GM12878 (cell line): Measurements from ENCODE around the gene CAMTA1. TPM values are rescaled to one million over a fixed set of nuclear protein-coding genes. Genes with fewer than 3 reads are reported as not detected.

Source experiments
- ATAC-seq: fragments of 200-7000 bp; cut with Tn5 transposase; 3 replicates; pipeline ENCODE4 v1.9.1; 2020; ENCODE audit warnings: mild to moderate bottlenecking, moderate library complexity
- BruUV-seq: library from RNA; stranded (reverse); fragments of 400-500 nt; replicated peaks from 2 replicates; lab custom pipeline; 2021; lab: Mats Ljungman, UMichigan
- CTCF ChIA-PET: fragments of 300-600 bp; sonication (Branson Sonifier 250); formaldehyde crosslinking; extraction: SDS; loops from one replicate; lab custom pipeline; 2021; ENCODE audit warnings: inconsistent platforms; lab: Yijun Ruan, JAX
- POLR2A ChIA-PET: fragments of 350-600 bp; formaldehyde crosslinking; extraction: SDS; loops from one replicate; lab custom pipeline; 2021; ENCODE audit warnings: inconsistent platforms; lab: Charles Lee
- RAD21 ChIA-PET: fragments of 300-600 bp; sonication (Branson Sonifier 250); formaldehyde crosslinking; loops from one replicate; lab custom pipeline; 2023; ENCODE audit warnings: antibody characterized with exemption; ENCODE audit not compliant: unreplicated experiment; lab: Charles Lee
- SMC1A ChIA-PET: fragments of 300-600 bp; sonication (Branson Sonifier 250); formaldehyde crosslinking; loops from one replicate; lab custom pipeline; 2023; ENCODE audit not compliant: unreplicated experiment, uncharacterized antibody; lab: Charles Lee
- DNase-seq: peaks from one replicate; pipeline ENCODE4 v3.0.0-alpha.2; 2011; ENCODE audit warnings: low read depth, low spot score
- FAIRE-seq: peaks from 3 replicates; lab custom pipeline; 2011; peaks lifted over from hg19 to GRCh38; lab: Jason Lieb, UNC
- H2AFZ ChIP-seq: 2 replicates; pipeline ENCODE4 v1.6.0; 2011; ENCODE audit warnings: low read depth, low read length, control low read depth; ENCODE audit not compliant: control insufficient read depth
- H3K27ac ChIP-seq: 2 replicates; pipeline ENCODE4 v1.5.1; 2011; ENCODE audit warnings: control low read depth; ENCODE audit not compliant: control insufficient read depth, insufficient read depth
- H3K27me3 ChIP-seq, 2 experiments: replicated peaks in 1 of 2; 2 replicates each; pipeline versions ENCODE4 v1.6.0 to v1.6.1; 2011; ENCODE audit warnings: low read length in 1 of 2; ENCODE audit not compliant: control insufficient read depth in 2 of 2, insufficient read depth in 2 of 2
- H3K36me3 ChIP-seq, 2 experiments: 2 replicates each; pipeline ENCODE4 v1.5.1; 2011; ENCODE audit warnings: low read length in 1 of 2; ENCODE audit not compliant: control insufficient read depth in 2 of 2, insufficient read depth in 2 of 2
- H3K4me1 ChIP-seq: 2 replicates; pipeline ENCODE4 v1.6.1; 2011; ENCODE audit warnings: mild to moderate bottlenecking, low read length, moderate library complexity, mixed read lengths; ENCODE audit not compliant: control insufficient read depth, insufficient read depth
- H3K4me2 ChIP-seq: 2 replicates; pipeline ENCODE4 v1.6.0; 2011; ENCODE audit warnings: control low read depth; ENCODE audit not compliant: control insufficient read depth, insufficient read depth
- H3K4me3 ChIP-seq: fragments of 200-600 bp; sonication (generic); 2 replicates; pipeline ENCODE4 v1.5.1; 2016
- H3K79me2 ChIP-seq: 2 replicates; pipeline ENCODE4 v1.6.0; 2011; ENCODE audit warnings: low read length; ENCODE audit not compliant: control insufficient read depth, insufficient read depth
- H3K9ac ChIP-seq: 2 replicates; pipeline ENCODE4 v1.8.0; 2011; ENCODE audit warnings: low read length, control low read depth, mixed read lengths; ENCODE audit not compliant: control insufficient read depth, insufficient read depth
- H3K9me3 ChIP-seq: replicated peaks from 3 replicates; pipeline ENCODE4 v1.5.1; 2011; ENCODE audit warnings: mild to moderate bottlenecking, low read length; ENCODE audit not compliant: control insufficient read depth, insufficient read depth
- H4K20me1 ChIP-seq: 2 replicates; pipeline ENCODE4 v1.6.0; 2011; ENCODE audit not compliant: control insufficient read depth, insufficient read depth
- ATF3 ChIP-seq: IDR thresholded peaks from 2 replicates; pipeline ENCODE4 v1.6.1; 2011; ENCODE audit warnings: low read depth, mild to moderate bottlenecking, low read length, moderate library complexity, borderline replicate concordance; ENCODE audit errors: extremely low read depth
- CREB1 ChIP-seq: IDR thresholded peaks from 2 replicates; pipeline ENCODE4 v1.6.1; 2012; ENCODE audit warnings: low read depth, mild to moderate bottlenecking, inconsistent platforms
- CTCF ChIP-seq, 3 experiments: IDR thresholded peaks in 2 of 3; conservative IDR thresholded peaks in 1 of 3; 2 replicates each; pipeline ENCODE4 v1.5.1; 2011; ENCODE audit warnings: low read depth in 3 of 3, low read length in 3 of 3, mild to moderate bottlenecking in 3 of 3, control low read depth in 2 of 3, moderate library complexity in 2 of 3, inconsistent platforms in 1 of 3, mixed read lengths in 1 of 3; ENCODE audit not compliant: control insufficient read depth in 2 of 3, insufficient read depth in 1 of 3; ENCODE audit errors: extremely low read depth in 1 of 3
- EZH2 ChIP-seq: IDR thresholded peaks from 2 replicates; pipeline ENCODE4 v1.6.1; 2012; ENCODE audit warnings: low read depth, mild to moderate bottlenecking, control low read depth, inconsistent platforms, low read length, borderline replicate concordance; ENCODE audit not compliant: control insufficient read depth
- NR2F1 ChIP-seq: fragments of 450-650 bp; conservative IDR thresholded peaks from 2 replicates; pipeline ENCODE4 v1.6.1; 2017; ENCODE audit warnings: mild to moderate bottlenecking
- SMAD1 ChIP-seq: fragments of 450-650 bp; IDR thresholded peaks from 2 replicates; pipeline ENCODE4 v1.6.1; 2018; ENCODE audit warnings: mild to moderate bottlenecking, low read depth; ENCODE audit not compliant: partially characterized antibody
- WGBS: methylation state at CpG from one replicate; pipeline ENCODE4 v1.1.6; 2016; ENCODE audit warnings: low lambda C conversion rate; ENCODE audit not compliant: insufficient replicate concordance, insufficient coverage; ENCODE audit errors: missing lambda C conversion rate; 5-methylcytosine and 5-hydroxymethylcytosine counted together
- in situ Hi-C: fragments of 300-500 bp; cut with MboI; formaldehyde crosslinking; loops from 9 replicates; pipeline ENCODE4 v1.14.3; 2018; ENCODE audit warnings: mixed read lengths
- intact Hi-C: fragments of 100-400 bp; cut with micrococcal nuclease; formaldehyde crosslinking; loops from one replicate; pipeline ENCODE4 v1.14.2; 2022; ENCODE audit not compliant: unreplicated experiment
- polyA plus RNA-seq, 11 experiments: library from polyadenylated mRNA; depleted of rRNA in 4 of 11; unstranded in 6 of 11; stranded (reverse) in 5 of 11; fragments of >200 nt; fragmentation: Nextera tagmentation in 4 of 11; fragmentation: Illumina TruSeq in 1 of 11; extraction: Ambion mirVana in 4 of 11; extraction: Trizol in 1 of 11; gene quantifications; 1 replicate in 1 of 11; 2 replicates in 10 of 11; pipeline versions ENCODE4 v1.2.1 to v1.2.3, GENCODE V29; 2011 to 2016; ENCODE audit warnings: inconsistent platforms in 2 of 11, missing spikeins in 2 of 11, low read depth in 1 of 11
- total RNA-seq, 4 experiments: library from RNA; depleted of rRNA in 3 of 4; stranded (reverse); fragments of >200 nt in 3 of 4; fragmentation: Illumina TruSeq in 1 of 4; extraction: Trizol in 1 of 4; gene quantifications; 2 replicates each; pipeline versions ENCODE4 v1.2.1 to v1.2.3, GENCODE V29; 2013 to 2021

Gene CAMTA1
- total and polyA plus RNA-seq, 10 of the 15 experiments (the other 5 are each of a cell fraction or from before 2014, with no cell fraction given), result 37.7 to 148 (median 76.4) TPM

GRCh38 chr1:6922096-6922931 is 137.1 kb downstream of the CAMTA1 start:
- TF ChIP-seq CREB1, result no peak
- no peak for TF ChIP-seq SMAD1
- TF ChIP-seq NR2F1, result no peak
- no peak for TF ChIP-seq ATF3
- no peak for TF ChIP-seq CTCF (IDR thresholded peaks at IDR 0.05 in 2 of 3, conservative IDR thresholded peaks at IDR 0.05 in 1 of 3; ENCODE audit: control insufficient read depth in 2 of 3, extremely low read depth in 1 of 3, insufficient read depth in 1 of 3, low read depth in 3 of 3, low read length in 3 of 3)
- no peak for TF ChIP-seq EZH2
- no peak overlapping the region for H3K4me2 ChIP-seq

More at GRCh38 chr1:6922096-6922931, 137.1 kb downstream of the CAMTA1 start:
- Histone ChIP-seq H3K27ac (no peak overlapping the region), H3K27me3 (no peaks in the 10 kb centered on the region; a peak in 1 of 4 replicates), H3K9me3 (no peaks in the 10 kb centered on the region; the same call in 2 of the 3 replicates), H4K20me1 (no peaks in the 10 kb centered on the region), H3K4me3 (no peak overlapping the region), H3K4me1 (no peaks in the 10 kb centered on the region), H3K79me2 (no peaks in the 10 kb centered on the region), H3K36me3 (no peaks in the 10 kb centered on the region), H2AFZ (no peak overlapping the region), H3K9ac (no peak overlapping the region)
- ChIA-PET POLR2A (no interaction called here), SMC1A (no interaction called here), RAD21 (no interaction called here), CTCF (no interaction called here)
- DNase-seq (no peak), ATAC-seq (no peak), FAIRE-seq (no peak)
- 59% methylated on average over 8 of the region's 8 CpGs for WGBS
- intact Hi-C loops, result no loop called here
- no TSS peak for BruUV-seq
- in situ Hi-C loops, result no loop called here
